ENCODE measurements around the gene TCFL5.

GRCh38 chr20:62839816-62840215, 21.8 kb downstream of the TCFL5 start:
- TF ChIP-seq YY1 (IDR thresholded peaks at IDR 0.05; ENCODE audit: insufficient read depth, insufficient read length) = no peak
- TF ChIP-seq SUZ12 (IDR thresholded peaks at IDR 0.05; ENCODE audit: extremely low read depth, insufficient read depth, insufficient read length) = no peak
- no peak for TF ChIP-seq ZNF274 (IDR thresholded peaks at IDR 0.05; ENCODE audit: low read depth, low read length)
